HG03432 (cell line): Measurements from ENCODE around the gene R3HDM4.
"Not testable (repeated sequence)": the region's sequence is repeated elsewhere in the genome, so short reads cannot be mapped to it uniquely, and the experiment has no call there.

Experiments used
- ATAC-seq: cut with Tn5 transposase; IDR thresholded peaks from one replicate; pipeline ENCODE4 v1.9.1; 2021; ENCODE audit warnings: mild to moderate bottlenecking, moderate library complexity; ENCODE audit not compliant: unreplicated experiment

The R3HDM4 gene

GRCh38 chr19:861756-862580 is 51.1 kb downstream of the R3HDM4 start:
- no peak for ATAC-seq

DNA sequence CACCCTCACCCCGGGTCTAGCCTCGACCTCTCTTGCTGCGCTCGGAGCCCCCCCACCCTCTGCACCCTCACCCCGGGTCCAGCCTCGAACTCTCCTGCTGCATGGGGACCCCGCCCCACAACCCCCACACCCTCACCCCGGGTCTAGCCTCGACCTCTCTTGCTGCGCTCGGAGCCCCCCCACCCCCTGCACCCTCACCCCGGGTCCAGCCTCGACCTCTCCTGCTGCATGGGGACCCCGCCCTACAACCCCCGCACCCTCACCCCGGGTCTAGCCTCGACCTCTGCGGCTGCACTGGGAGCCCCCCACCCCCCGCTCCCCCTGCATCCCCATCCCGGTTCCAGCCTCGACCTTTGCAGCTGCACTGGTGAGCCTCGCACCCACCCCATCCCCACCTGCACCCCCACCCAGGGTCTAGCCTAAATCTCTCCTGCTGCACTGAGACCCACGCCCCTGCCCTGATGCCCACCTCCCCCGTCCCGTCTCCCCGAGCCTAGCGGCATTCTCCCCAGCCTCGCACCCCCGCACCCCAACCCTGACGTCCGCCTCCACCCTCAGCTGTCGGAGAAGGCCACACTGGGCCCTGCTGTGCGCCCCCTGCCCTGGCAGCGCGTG is 51.8 kb downstream of the R3HDM4 start:
- no peak for ATAC-seq

GRCh38 chr19:858868-859843 is 53.9 kb downstream of the R3HDM4 start, which contains the start of gene CFD:
CFD (plus strand) TSS chr19:859664; CDS start chr19:859690, 26 bp downstream.
- no peak for ATAC-seq

DNA sequence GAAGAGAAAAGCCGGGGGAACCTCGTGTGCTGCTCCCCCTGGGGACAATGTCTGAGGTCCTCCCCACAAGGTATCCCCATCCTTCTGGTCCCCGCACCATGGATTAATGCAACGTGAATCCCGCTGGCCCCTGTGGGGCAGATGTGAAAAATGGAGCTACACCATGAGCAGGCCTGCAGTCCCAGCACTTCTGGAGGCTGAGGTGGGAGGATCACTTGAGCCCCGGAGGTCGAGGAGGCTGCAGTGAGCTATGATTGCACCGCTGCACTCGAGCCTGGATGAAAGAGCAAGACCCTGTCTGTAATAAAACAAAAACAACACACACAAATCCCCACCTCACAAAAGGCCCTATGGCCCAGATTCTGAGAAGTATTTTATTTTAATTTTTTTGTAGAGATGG is 54.7 kb downstream of the R3HDM4 start:
- ATAC-seq, result no peak

DNA sequence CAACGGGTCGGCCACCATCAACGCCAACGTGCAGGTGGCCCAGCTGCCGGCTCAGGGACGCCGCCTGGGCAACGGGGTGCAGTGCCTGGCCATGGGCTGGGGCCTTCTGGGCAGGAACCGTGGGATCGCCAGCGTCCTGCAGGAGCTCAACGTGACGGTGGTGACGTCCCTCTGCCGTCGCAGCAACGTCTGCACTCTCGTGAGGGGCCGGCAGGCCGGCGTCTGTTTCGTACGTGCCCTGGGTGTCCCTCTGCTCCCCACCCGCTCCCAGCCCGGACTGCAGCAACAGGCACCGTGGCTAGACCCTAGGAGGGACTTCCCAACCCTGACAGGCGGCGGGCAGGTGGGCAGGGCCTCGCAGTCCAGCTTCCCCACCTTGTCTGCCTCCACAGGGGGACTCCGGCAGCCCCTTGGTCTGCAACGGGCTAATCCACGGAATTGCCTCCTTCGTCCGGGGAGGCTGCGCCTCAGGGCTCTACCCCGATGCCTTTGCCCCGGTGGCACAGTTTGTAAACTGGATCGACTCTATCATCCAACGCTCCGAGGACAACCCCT is 57.4 kb downstream of the R3HDM4 start:
- no peak for ATAC-seq

DNA sequence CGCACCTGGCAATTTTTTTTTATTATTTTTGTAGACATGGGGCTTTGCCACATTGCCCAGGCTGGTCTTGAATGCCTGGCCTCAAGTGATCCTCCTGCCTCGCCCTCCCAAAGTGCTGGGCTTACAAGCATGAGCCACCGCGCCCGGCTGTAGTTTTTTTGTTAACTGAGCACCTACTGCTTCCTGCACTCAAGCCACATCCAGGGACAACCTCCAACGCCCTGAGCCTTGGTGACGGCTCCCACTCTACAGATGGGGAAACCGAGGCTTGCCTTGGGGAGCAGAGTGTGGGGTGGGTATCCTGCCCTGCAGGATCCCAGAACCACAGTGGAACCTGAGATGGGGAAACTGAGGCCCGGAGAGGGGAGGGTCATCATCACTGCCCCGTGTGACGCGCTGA is 57.9 kb downstream of the R3HDM4 start:
- no peak for ATAC-seq

GRCh38 chr19:854549-854948 is 58.5 kb downstream of the R3HDM4 start:
- ATAC-seq, result no peak

DNA sequence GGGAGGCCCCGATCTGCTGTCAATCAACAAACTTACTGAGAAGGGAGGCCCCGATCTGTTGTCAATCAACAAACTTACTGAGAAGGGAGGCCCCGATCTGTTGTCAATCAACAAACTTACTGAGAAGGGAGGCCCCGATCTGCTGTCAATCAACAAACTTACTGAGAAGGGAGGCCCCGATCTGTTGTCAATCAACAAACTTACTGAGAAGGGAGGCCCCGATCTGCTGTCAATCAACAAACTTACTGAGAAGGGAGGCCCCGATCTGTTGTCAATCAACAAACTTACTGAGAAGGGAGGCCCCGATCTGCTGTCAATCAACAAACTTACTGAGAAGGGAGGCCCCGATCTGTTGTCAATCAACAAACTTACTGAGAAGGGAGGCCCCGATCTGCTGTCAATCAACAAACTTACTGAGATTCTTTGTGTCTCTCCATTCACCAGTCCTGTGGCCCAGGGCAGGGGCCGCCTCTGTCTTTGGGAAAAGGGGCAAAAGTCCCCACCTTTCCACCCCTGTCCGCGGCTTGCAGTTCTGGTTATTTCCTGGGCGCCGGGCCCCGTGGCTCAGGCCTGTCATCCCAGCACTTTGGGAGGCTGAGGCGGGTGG is 59.3 kb downstream of the R3HDM4 start:
- ATAC-seq, result not testable (repeated sequence)

DNA sequence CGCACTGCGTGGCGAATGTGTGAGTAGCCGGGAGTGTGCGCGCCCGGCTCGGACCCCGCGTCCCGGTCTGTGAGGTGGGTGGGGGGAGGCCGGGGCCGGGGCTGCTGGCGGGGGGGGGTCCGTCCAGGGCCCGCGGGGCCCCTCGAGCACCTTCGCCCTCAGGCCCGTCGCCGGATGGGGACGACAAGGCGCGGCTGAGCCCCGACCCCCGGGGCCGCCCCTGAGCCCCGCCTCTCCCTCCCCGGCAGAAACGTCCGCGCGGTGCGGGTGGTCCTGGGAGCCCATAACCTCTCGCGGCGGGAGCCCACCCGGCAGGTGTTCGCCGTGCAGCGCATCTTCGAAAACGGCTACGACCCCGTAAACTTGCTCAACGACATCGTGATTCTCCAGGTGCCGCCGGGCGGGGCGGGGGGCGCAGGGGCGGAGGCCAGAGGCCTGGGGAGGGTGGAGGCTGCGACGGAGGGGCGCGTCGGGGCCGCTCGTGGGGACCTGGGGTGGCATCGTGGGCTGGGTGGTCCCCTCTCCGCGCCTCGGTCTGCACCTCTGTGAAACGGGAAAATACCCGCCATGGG is 59.9 kb downstream of the R3HDM4 start:
- no peak for ATAC-seq

DNA sequence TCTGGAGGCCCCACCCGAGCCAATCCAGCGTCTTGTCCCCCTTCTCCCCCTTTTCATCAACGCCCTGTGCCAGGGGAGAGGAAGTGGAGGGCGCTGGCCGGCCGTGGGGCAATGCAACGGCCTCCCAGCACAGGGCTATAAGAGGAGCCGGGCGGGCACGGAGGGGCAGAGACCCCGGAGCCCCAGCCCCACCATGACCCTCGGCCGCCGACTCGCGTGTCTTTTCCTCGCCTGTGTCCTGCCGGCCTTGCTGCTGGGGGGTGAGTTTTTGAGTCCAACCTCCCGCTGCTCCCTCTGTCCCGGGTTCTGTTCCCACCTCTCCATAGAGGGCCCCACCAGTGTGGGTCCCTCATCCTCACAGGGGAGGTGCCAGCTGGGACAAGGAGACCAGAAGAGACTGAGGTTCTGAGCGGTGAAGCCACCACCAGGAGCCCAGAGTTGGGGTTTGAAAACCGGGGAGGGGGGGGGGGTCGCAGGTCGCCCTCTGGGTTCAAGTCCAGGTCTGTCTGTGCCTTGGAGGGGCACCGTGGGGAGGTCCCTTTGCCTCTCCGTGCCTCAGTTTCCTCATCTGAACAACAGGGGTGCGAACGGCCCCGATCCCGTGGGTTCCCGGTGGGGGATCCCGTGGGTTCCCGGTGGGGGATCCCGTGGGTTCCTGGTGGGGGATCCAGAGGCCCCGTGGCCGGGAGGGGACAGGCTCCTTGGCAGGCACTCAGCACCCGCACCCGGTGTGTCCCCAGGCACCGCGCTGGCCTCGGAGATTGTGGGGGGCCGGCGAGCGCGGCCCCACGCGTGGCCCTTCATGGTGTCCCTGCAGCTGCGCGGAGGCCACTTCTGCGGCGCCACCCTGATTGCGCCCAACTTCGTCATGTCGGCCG is 60.6 kb downstream of the R3HDM4 start, which contains the start of gene ELANE:
TSS of gene ELANE (plus strand) at position 168 of the 878 bp plus-strand sequence. CDS start at position 194, 26 bp downstream.
- ATAC-seq, result no peak

DNA sequence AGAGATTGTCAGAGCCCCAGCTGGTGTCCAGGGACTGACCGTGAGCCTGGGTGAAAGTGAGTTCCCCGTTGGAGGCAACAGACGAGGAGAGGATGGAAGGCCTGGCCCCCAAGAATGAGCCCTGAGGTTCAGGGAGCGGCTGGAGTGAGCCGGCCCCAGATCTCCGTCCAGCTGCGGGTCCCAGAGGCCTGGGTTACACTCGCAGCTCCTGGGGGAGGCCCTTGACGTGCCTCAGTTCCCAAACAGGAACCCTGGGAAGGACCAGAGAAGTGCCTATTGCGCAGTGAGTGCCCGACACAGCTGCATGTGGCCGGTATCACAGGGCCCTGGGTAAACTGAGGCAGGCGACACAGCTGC is 62.1 kb downstream of the R3HDM4 start:
- ATAC-seq, result no peak

DNA sequence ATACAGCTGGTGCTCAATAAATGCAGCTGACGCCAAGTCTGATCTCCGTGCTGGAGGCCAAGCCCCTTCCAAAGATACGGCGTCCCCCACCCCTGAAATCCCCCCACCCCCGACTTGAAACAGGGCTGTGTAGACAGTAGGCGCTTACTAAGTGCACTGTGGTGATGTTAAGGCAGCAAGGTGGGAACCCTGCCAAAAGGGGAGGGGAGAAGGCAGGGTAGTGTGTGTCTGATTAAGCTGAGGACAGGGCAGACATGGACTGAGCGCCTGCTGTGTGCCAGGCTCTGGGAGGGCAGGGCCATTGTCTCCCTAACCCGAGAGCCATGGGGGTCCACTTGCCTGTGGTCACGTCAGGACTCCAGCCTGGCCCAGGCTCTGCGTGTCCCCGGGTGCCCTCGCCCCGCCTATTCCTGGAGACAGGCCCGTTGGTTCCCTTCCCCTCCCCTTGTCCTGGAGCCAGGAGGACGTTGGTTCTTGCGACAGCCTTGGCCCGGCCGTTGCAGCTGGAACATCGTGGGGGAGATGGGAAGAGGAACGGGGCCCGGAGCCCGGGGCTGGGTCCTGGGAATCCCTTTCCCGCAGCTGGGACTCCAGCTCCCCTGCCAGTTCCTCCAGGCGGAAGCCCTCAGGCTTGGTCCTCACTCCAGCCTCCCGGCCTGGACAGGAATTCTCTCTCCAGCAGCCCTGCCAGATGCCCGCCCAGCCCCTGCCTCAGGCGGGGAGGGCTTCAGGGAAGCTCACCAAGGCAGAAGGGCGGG is 62.6 kb downstream of the R3HDM4 start:
- ATAC-seq, result no peak

GRCh38 chr19:849195-849594 is 63.8 kb downstream of the R3HDM4 start:
- not testable (repeated sequence) for ATAC-seq

DNA sequence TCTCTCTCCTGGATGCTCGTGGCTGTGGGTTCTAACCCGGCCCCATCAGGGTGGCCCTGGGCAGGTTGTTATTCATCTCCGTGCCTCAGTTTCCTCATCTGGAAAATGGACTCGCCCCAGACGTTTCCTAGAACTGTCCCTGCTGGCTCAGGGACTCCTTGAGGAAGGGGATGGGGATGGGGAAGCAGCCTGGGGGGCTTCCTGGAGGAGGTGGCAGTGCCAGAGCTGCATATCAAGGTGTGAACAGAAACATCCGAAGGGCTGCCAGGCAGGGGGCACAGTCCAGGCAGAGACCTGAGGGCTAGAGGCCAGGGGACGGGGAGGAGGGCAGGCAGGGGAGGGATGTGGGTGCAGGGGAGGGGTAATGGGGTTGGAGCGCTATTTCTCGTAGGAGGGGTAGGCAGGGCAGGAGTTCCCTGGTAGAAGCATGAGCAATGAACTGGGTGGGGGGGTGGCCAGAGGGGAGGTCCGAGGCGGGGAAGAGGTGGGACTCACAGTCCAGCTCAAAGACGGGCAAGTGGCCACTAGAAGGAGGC is 64.6 kb downstream of the R3HDM4 start:
- ATAC-seq, result no peak
